H9 (cell line): ENCODE data around the gene EML4. TPM values are rescaled to one million over a fixed set of nuclear protein-coding genes. Genes with fewer than 3 reads are reported as not detected.

ENCODE experiments used
- DNase-seq: peaks from one replicate; pipeline ENCODE4 v3.0.0-alpha.2; 2017
- H2AFZ ChIP-seq: one replicate; pipeline ENCODE4 v1.6.1; 2013; ENCODE audit warnings: mild to moderate bottlenecking, low read length, control low read depth, moderate library complexity
- H2AK5ac ChIP-seq: 2 replicates; pipeline ENCODE4 v1.6.1; 2013; ENCODE audit warnings: low read length, control low read depth, mixed read lengths; ENCODE audit not compliant: insufficient read length
- H2BK120ac ChIP-seq: one replicate; pipeline ENCODE4 v1.6.1; 2013; ENCODE audit warnings: low read depth, mild to moderate bottlenecking, low read length, control low read depth, inconsistent platforms; ENCODE audit not compliant: poor library complexity, severe bottlenecking
- H2BK12ac ChIP-seq: 2 replicates; pipeline ENCODE4 v1.6.1; 2013; ENCODE audit warnings: low read length, control low read depth, mixed read lengths, low read depth; ENCODE audit not compliant: insufficient read length
- H2BK15ac ChIP-seq: 2 replicates; pipeline ENCODE4 v1.6.1; 2013; ENCODE audit warnings: low read depth, low read length, control low read depth
- H2BK20ac ChIP-seq: one replicate; pipeline ENCODE4 v1.6.1; 2013; ENCODE audit warnings: low read depth, mild to moderate bottlenecking, low read length, control low read depth, inconsistent platforms; ENCODE audit not compliant: poor library complexity, severe bottlenecking
- H2BK5ac ChIP-seq: 2 replicates; pipeline ENCODE4 v1.6.1; 2013; ENCODE audit warnings: low read length, control low read depth, mixed read lengths; ENCODE audit not compliant: insufficient read length
- H3K14ac ChIP-seq: 2 replicates; pipeline ENCODE4 v1.6.1; 2013; ENCODE audit warnings: low read length, control low read depth; ENCODE audit not compliant: insufficient read depth
- H3K18ac ChIP-seq: 2 replicates; pipeline ENCODE4 v1.6.1; 2013; ENCODE audit warnings: low read depth, mild to moderate bottlenecking, mixed read lengths, low read length, control low read depth; ENCODE audit not compliant: insufficient read length
- H3K23ac ChIP-seq: 2 replicates; pipeline ENCODE4 v1.6.1; 2013; ENCODE audit warnings: low read length, control low read depth, mixed read lengths, low read depth; ENCODE audit not compliant: insufficient read length
- H3K23me2 ChIP-seq: 2 replicates; pipeline ENCODE4 v1.6.1; 2013; ENCODE audit warnings: low read depth, mild to moderate bottlenecking, mixed read lengths, low read length, control low read depth; ENCODE audit not compliant: insufficient read length, poor library complexity, severe bottlenecking
- H3K27ac ChIP-seq: 2 replicates; pipeline ENCODE4 v1.5.1; 2013; ENCODE audit warnings: low read length, control low read depth, mixed read lengths, low read depth; ENCODE audit not compliant: insufficient read length
- H3K27me3 ChIP-seq: 2 replicates; pipeline ENCODE4 v1.6.1; 2013; ENCODE audit warnings: low read length, control low read depth, inconsistent platforms; ENCODE audit not compliant: insufficient read depth
- H3K4ac ChIP-seq: 2 replicates; pipeline ENCODE4 v1.6.1; 2013; ENCODE audit warnings: low read depth, mild to moderate bottlenecking, control low read depth, inconsistent platforms, low read length, moderate library complexity
- H3K4me1 ChIP-seq: 2 replicates; pipeline ENCODE4 v1.6.1; 2013; ENCODE audit warnings: low read length, control low read depth, inconsistent platforms; ENCODE audit not compliant: insufficient read depth
- H3K4me2 ChIP-seq: 2 replicates; pipeline ENCODE4 v1.6.1; 2013; ENCODE audit warnings: low read length, control low read depth, mixed read lengths; ENCODE audit not compliant: insufficient read length, insufficient read depth
- H3K56ac ChIP-seq: 2 replicates; pipeline ENCODE4 v1.6.1; 2013; ENCODE audit warnings: low read depth, mild to moderate bottlenecking, mixed read lengths, low read length, control low read depth; ENCODE audit not compliant: insufficient read length
- H3K79me1 ChIP-seq: 2 replicates; pipeline ENCODE4 v1.6.1; 2013; ENCODE audit warnings: low read depth, mild to moderate bottlenecking, moderate library complexity, low read length, control low read depth, inconsistent platforms; ENCODE audit not compliant: insufficient read depth, poor library complexity, severe bottlenecking
- H3K79me2 ChIP-seq: 2 replicates; pipeline ENCODE4 v1.6.1; 2013; ENCODE audit warnings: low read length, control low read depth, inconsistent platforms; ENCODE audit not compliant: insufficient read depth
- H3K9ac ChIP-seq: 2 replicates; pipeline ENCODE4 v1.6.1; 2013; ENCODE audit warnings: low read length, control low read depth, mixed read lengths; ENCODE audit not compliant: insufficient read length; ENCODE audit errors: extremely low read depth
- H3K9me3 ChIP-seq: one replicate; pipeline ENCODE4 v1.6.1; 2013; ENCODE audit warnings: low read depth, low read length, inconsistent platforms; ENCODE audit not compliant: control insufficient read depth
- H3T11ph ChIP-seq: one replicate; pipeline ENCODE4 v1.6.1; 2013; ENCODE audit warnings: mild to moderate bottlenecking, low read length, control low read depth, inconsistent platforms
- H4K20me1 ChIP-seq: one replicate; pipeline ENCODE4 v1.6.1; 2013; ENCODE audit not compliant: control insufficient read depth, insufficient read length, insufficient read depth
- H4K5ac ChIP-seq: 2 replicates; pipeline ENCODE4 v1.6.1; 2013; ENCODE audit warnings: low read depth, mild to moderate bottlenecking, mixed read lengths, low read length, control low read depth; ENCODE audit not compliant: insufficient read length
- H4K8ac ChIP-seq: replicated peaks from 2 replicates; pipeline ENCODE4 v1.6.1; 2013; ENCODE audit warnings: low read length, control low read depth, mixed read lengths, low read depth; ENCODE audit not compliant: insufficient read length
- H4K91ac ChIP-seq: 2 replicates; pipeline ENCODE4 v1.6.1; 2013; ENCODE audit warnings: low read depth, mild to moderate bottlenecking, moderate library complexity, mixed read lengths, low read length, control low read depth; ENCODE audit not compliant: insufficient read length
- H3K27ac Mint-ChIP-seq, 3 experiments: 2 replicates in 2 of 3; 3 replicates in 1 of 3; pipeline ENCODE4 v1.8.0; 2020 to 2021; ENCODE audit warnings: mixed read lengths in 3 of 3, mild to moderate bottlenecking in 1 of 3, moderate library complexity in 1 of 3
- H3K27me3 Mint-ChIP-seq: 2 replicates; pipeline ENCODE4 v1.8.0; 2021; ENCODE audit warnings: low read depth, mild to moderate bottlenecking, moderate library complexity, mixed read lengths
- H3K36me3 Mint-ChIP-seq, 3 experiments: 2 replicates in 2 of 3; 3 replicates in 1 of 3; pipeline ENCODE4 v1.8.0; 2020 to 2021; ENCODE audit warnings: low read depth in 3 of 3, mixed read lengths in 3 of 3; ENCODE audit not compliant: insufficient read depth in 1 of 3
- H3K4me1 Mint-ChIP-seq, 2 experiments: 2 replicates each; pipeline ENCODE4 v1.8.0; 2020; ENCODE audit warnings: mixed read lengths in 2 of 2
- H3K4me3 Mint-ChIP-seq, 2 experiments: 2 replicates in 1 of 2; 3 replicates in 1 of 2; pipeline ENCODE4 v1.8.0; 2020 to 2021; ENCODE audit warnings: mild to moderate bottlenecking in 2 of 2, mixed read lengths in 2 of 2, moderate library complexity in 1 of 2
- H3K9me3 Mint-ChIP-seq, 2 experiments: 2 replicates in 1 of 2; 3 replicates in 1 of 2; pipeline ENCODE4 v1.8.0; 2020; ENCODE audit warnings: mild to moderate bottlenecking in 2 of 2, mixed read lengths in 2 of 2, moderate library complexity in 1 of 2
- total RNA-seq: library from RNA; stranded (reverse); gene quantifications from 2 replicates; pipeline ENCODE4 v1.2.1, GENCODE V29; 2021
- TF ChIP-seq, protein P1 (sequence below): fragments of 200-600 bp; sonication (generic); conservative IDR thresholded peaks from 3 replicates; pipeline ENCODE4 v1.8.0; 2021; ENCODE audit warnings: antibody characterized with exemption, mild to moderate bottlenecking

Gene EML4
- total RNA-seq, 1 experiment from 2014 or later: 68.6 TPM

DNA sequence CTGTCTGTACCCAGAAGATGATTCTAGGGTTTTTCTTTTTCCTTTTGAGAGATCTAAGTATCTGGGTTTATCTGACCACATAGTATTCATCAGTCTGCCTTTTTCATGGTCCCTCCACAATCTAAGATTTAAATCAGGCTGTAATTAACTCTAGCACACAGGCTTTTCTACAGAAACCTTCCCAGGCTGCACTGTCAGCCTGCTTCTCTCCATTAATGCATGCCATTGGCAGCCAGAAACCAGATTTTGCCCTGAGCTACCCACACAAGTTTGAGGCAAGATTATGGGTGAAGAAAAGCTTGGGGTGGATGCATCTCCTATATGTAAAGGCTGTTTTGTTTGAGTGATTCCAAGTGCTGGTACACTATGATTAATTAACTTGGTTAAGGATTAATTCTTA is 45.7 kb upstream of the EML4 start:
- Histone ChIP-seq H3K4me1 (no peaks in the 10 kb centered on the region), H4K5ac (no peak overlapping the region), H2BK12ac (no peak overlapping the region), H3K9ac (no peak overlapping the region), H2BK5ac (no peak overlapping the region), H4K91ac (no peak overlapping the region), H2BK15ac (no peak overlapping the region), H3K23me2 (no peaks in the 10 kb centered on the region), H3K23ac (no peak overlapping the region), H4K20me1 (no peaks in the 10 kb centered on the region), H2BK20ac (no peak overlapping the region), H2BK120ac (no peak overlapping the region), H3K79me1 (no peaks in the 10 kb centered on the region), H3K27ac (no peak overlapping the region), H3K9me3 (no peaks in the 10 kb centered on the region), H3K18ac (no peak overlapping the region), H2AK5ac (no peak overlapping the region), H3K14ac (no peak overlapping the region), H4K8ac (no peak overlapping the region), H3K79me2 (no peaks in the 10 kb centered on the region), H3K56ac (no peak overlapping the region), H3K4me2 (no peak overlapping the region), H2AFZ (no peak overlapping the region), H3T11ph (no peak overlapping the region), H3K27me3 (no peaks in the 10 kb centered on the region), H3K4ac (no peak overlapping the region)
- TF ChIP-seq, protein P1, sequence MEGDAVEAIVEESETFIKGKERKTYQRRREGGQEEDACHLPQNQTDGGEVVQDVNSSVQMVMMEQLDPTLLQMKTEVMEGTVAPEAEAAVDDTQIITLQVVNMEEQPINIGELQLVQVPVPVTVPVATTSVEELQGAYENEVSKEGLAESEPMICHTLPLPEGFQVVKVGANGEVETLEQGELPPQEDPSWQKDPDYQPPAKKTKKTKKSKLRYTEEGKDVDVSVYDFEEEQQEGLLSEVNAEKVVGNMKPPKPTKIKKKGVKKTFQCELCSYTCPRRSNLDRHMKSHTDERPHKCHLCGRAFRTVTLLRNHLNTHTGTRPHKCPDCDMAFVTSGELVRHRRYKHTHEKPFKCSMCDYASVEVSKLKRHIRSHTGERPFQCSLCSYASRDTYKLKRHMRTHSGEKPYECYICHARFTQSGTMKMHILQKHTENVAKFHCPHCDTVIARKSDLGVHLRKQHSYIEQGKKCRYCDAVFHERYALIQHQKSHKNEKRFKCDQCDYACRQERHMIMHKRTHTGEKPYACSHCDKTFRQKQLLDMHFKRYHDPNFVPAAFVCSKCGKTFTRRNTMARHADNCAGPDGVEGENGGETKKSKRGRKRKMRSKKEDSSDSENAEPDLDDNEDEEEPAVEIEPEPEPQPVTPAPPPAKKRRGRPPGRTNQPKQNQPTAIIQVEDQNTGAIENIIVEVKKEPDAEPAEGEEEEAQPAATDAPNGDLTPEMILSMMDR: no peak
- no peak overlapping the region for H3K4me3 Mint-ChIP-seq
- H3K27me3 Mint-ChIP-seq: peaks cover under 1% of the 10 kb centered on the region; the same call in 1 of the 2 replicates
- H3K4me1 Mint-ChIP-seq: peaks cover 16 to 20% of the 10 kb centered on the region in 2 experiments
- H3K27ac Mint-ChIP-seq: no peak overlapping the region
- H3K9me3 Mint-ChIP-seq: 0 out of 5 replicates have a peak, but pooled peaks cover 4 to 5% of the 10 kb centered on the region in 2 experiments
- DNase-seq: no peak
- H3K36me3 Mint-ChIP-seq: no peaks in the 10 kb centered on the region
